PC-3 (cell line): ENCODE results near the gene TTC31. TPM values are rescaled to one million over a fixed set of nuclear protein-coding genes. Genes with fewer than 3 reads are reported as not detected.

Source experiments
- ATAC-seq: fragments of 200-7000 bp; cut with Tn5 transposase; 2 replicates; pipeline ENCODE4 v1.9.1; 2020; ENCODE audit warnings: mild to moderate bottlenecking, moderate library complexity
- BruUV-seq: library from RNA; stranded (reverse); fragments of 400-500 nt; replicated peaks from 2 replicates; lab custom pipeline; 2021; lab: Mats Ljungman, UMichigan
- CTCF ChIA-PET: fragments of 300-600 bp; sonication (Branson Sonifier 250); formaldehyde crosslinking; loops from one replicate; lab custom pipeline; 2022; ENCODE audit warnings: antibody characterized with exemption; lab: Charles Lee
- POLR2A ChIA-PET: fragments of 300-600 bp; sonication (Branson Sonifier 250); formaldehyde crosslinking; loops from one replicate; lab custom pipeline; 2022; ENCODE audit warnings: antibody characterized with exemption; ENCODE audit not compliant: unreplicated experiment; lab: Charles Lee
- DNase-seq: peaks from one replicate; pipeline ENCODE4 v3.0.0-alpha.2; 2015
- H2AFZ ChIP-seq: fragments of 300-600 bp; sonication (generic); 2 replicates; pipeline ENCODE4 v1.6.0; 2016; ENCODE audit warnings: antibody characterized with exemption, low read length
- H3F3A ChIP-seq: fragments of 300-600 bp; sonication (generic); one replicate; pipeline ENCODE4 v1.6.0; 2017; ENCODE audit warnings: antibody characterized with exemption, low read length, control low read depth, mild to moderate bottlenecking; ENCODE audit not compliant: unreplicated experiment
- H3K27ac ChIP-seq: fragments of 300-600 bp; sonication (generic); 2 replicates; pipeline ENCODE4 v1.5.1; 2016; ENCODE audit warnings: mild to moderate bottlenecking, low read length
- H3K27me3 ChIP-seq: fragments of 300-600 bp; sonication (generic); 2 replicates; pipeline ENCODE4 v1.6.1; 2016; ENCODE audit warnings: low read length, mixed read lengths
- H3K36me3 ChIP-seq: fragments of 300-600 bp; sonication (generic); 2 replicates; pipeline ENCODE4 v1.6.1; 2016; ENCODE audit warnings: low read depth, mixed run types, low read length, mixed read lengths
- H3K4me1 ChIP-seq: fragments of 300-600 bp; sonication (generic); 2 replicates; pipeline ENCODE4 v1.5.1; 2016; ENCODE audit warnings: low read length; ENCODE audit not compliant: insufficient read depth
- H3K4me2 ChIP-seq: fragments of 300-600 bp; sonication (generic); 2 replicates; pipeline ENCODE4 v1.6.0; 2016; ENCODE audit warnings: low read length
- H3K4me3 ChIP-seq: fragments of 300-600 bp; sonication (generic); 2 replicates; pipeline ENCODE4 v1.5.1; 2016; ENCODE audit warnings: mild to moderate bottlenecking, low read length, mixed read lengths
- H3K79me2 ChIP-seq: fragments of 300-600 bp; sonication (generic); 2 replicates; pipeline ENCODE4 v1.6.1; 2017; ENCODE audit warnings: low read length, mixed read lengths
- H3K9ac ChIP-seq: fragments of 300-600 bp; sonication (generic); 2 replicates; pipeline ENCODE4 v1.6.0; 2016; ENCODE audit warnings: mild to moderate bottlenecking, low read length
- H3K9me2 ChIP-seq: fragments of 300-600 bp; sonication (generic); replicated peaks from 2 replicates; pipeline ENCODE4 v1.6.1; 2016; ENCODE audit warnings: mixed run types, low read length, mixed read lengths
- H3K9me3 ChIP-seq: fragments of 300-600 bp; sonication (generic); 2 replicates; pipeline ENCODE4 v1.6.1; 2016; ENCODE audit warnings: low read length, mixed read lengths
- H4K20me1 ChIP-seq: fragments of 300-600 bp; sonication (generic); 2 replicates; pipeline ENCODE4 v1.6.1; 2016; ENCODE audit warnings: low read length, mixed read lengths
- EZH2 ChIP-seq: fragments of 300-600 bp; sonication (generic); IDR thresholded peaks from one replicate; pipeline ENCODE4 v1.6.1; 2017; ENCODE audit warnings: antibody characterized with exemption, mild to moderate bottlenecking, low read length; ENCODE audit not compliant: unreplicated experiment
- EZH2phosphoT487 ChIP-seq: fragments of 300-600 bp; sonication (generic); IDR thresholded peaks from 2 replicates; pipeline ENCODE4 v1.6.1; 2018; ENCODE audit warnings: mild to moderate bottlenecking, antibody characterized with exemption, low read length, borderline replicate concordance
- intact Hi-C: fragments of 100-400 bp; cut with micrococcal nuclease; formaldehyde crosslinking; loops from 2 replicates; pipeline ENCODE4 v1.9.0; 2023
- total RNA-seq: library from RNA; depleted of rRNA; stranded (reverse); fragments of >200 nt; gene quantifications from 2 replicates; pipeline ENCODE4 v1.2.3, GENCODE V29; 2014
- TF ChIP-seq, protein P1 (sequence below): fragments of 300-600 bp; sonication (generic); conservative IDR thresholded peaks from 2 replicates; pipeline ENCODE4 v1.5.1; 2017; ENCODE audit warnings: antibody characterized with exemption, low read depth, mild to moderate bottlenecking, low read length

The TTC31 gene
- total RNA-seq, 1 experiment from 2014 or later: 21.1 TPM

DNA sequence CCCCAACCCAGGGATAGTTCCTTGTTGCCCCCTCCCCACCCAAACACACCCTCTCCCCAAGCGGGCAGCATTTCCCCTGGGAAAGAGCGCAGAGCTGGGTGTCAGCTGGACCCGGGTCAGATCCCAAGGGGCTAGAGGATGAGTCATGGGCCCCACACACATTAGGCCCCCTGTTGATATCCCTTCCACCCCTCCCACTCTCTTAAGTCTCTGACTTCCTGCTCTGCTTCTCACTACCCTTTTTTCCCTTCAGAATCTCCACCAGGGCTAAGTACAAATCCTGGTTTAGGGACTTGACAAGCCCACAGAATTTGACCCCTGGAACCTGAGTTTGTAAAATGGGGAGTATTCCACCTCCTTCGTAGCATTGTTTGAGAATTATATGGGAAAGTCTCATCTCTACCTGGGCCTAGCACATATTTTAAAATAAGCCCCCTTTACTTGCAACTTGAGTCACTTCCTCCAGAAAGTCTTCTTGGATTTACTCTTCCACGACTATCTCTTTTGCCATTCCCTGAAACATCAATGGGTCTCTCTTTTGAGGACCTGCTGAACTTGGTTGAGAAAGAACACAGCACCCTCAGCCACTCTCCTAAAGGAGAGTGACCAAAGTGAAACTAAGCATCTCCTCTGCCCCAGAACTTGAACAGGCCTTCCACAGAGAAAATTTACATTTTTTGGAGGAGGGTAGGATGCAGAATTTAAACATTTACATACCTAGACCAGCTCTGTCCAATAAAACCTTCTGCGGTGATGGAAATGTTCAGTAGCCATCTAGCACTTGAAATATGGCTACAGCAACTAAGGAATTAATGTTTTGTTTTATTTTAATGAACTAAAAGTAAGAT lies 45.8 kb upstream of the TTC31 start:
- ChIA-PET POLR2A (no interaction called here), CTCF (no interaction called here)
- Histone ChIP-seq H3K4me2 (no peak overlapping the region), H3K27ac (no peak overlapping the region), H4K20me1 (peaks cover 30% of the 10 kb centered on the region), H3K4me1 (peaks cover 21% of the 10 kb centered on the region), H3K9me3 (no peaks in the 10 kb centered on the region), H2AFZ (no peak overlapping the region), H3K9me2 (no peaks in the 10 kb centered on the region), H3F3A (no peaks in the 10 kb centered on the region), H3K27me3 (no peaks in the 10 kb centered on the region), H3K36me3 (peaks cover 16% of the 10 kb centered on the region; the same call in 1 of the 2 replicates), H3K4me3 (no peak overlapping the region), H3K79me2 (peaks cover 89% of the 10 kb centered on the region), H3K9ac (no peak overlapping the region)
- ATAC-seq (no peak), DNase-seq (no peak)
- no TSS peak for BruUV-seq
- intact Hi-C loops: no loop called here
- TF ChIP-seq, protein P1, sequence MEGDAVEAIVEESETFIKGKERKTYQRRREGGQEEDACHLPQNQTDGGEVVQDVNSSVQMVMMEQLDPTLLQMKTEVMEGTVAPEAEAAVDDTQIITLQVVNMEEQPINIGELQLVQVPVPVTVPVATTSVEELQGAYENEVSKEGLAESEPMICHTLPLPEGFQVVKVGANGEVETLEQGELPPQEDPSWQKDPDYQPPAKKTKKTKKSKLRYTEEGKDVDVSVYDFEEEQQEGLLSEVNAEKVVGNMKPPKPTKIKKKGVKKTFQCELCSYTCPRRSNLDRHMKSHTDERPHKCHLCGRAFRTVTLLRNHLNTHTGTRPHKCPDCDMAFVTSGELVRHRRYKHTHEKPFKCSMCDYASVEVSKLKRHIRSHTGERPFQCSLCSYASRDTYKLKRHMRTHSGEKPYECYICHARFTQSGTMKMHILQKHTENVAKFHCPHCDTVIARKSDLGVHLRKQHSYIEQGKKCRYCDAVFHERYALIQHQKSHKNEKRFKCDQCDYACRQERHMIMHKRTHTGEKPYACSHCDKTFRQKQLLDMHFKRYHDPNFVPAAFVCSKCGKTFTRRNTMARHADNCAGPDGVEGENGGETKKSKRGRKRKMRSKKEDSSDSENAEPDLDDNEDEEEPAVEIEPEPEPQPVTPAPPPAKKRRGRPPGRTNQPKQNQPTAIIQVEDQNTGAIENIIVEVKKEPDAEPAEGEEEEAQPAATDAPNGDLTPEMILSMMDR: no peak
- TF ChIP-seq EZH2phosphoT487 (no peak), EZH2 (no peak)

DNA sequence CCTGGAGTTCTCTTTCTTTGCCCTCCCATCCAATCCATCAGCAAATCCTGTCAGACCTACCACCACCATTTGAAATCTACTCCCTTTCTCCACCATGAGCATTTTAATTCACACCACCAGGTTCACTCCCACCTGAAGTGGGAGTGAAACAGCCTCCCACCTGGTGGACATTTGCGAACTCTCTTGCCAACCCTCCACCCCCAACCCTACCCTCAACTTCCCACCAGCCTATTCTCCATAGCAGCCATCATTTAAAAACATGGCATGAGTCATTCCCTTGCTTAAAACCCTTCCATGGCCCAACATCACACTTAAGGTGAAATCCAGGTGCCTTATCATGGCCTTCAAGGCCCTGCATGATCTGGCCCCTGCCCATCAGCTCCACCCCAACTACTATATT lies 44.6 kb upstream of the TTC31 start:
- H3F3A ChIP-seq: no peaks in the 10 kb centered on the region
- H2AFZ ChIP-seq: no peak overlapping the region
- POLR2A ChIA-PET: no interaction called here
- DNase-seq (no peak), ATAC-seq (no peak)
- no peak overlapping the region for H3K4me3 ChIP-seq
- no TSS peak for BruUV-seq
- H3K9me3 ChIP-seq: no peaks in the 10 kb centered on the region
- H4K20me1 ChIP-seq: peaks cover 26% of the 10 kb centered on the region
- H3K4me1 ChIP-seq: peaks cover 26% of the 10 kb centered on the region
- H3K27me3 ChIP-seq: no peaks in the 10 kb centered on the region
- H3K9me2 ChIP-seq: no peaks in the 10 kb centered on the region
- H3K79me2 ChIP-seq: peaks cover 82% of the 10 kb centered on the region
- H3K4me2 ChIP-seq: peak overlapping the region; percentile 98; the same call in 1 of the 2 replicates
- CTCF ChIA-PET: no interaction called here
- TF ChIP-seq EZH2phosphoT487 (no peak), EZH2 (no peak)
- TF ChIP-seq, protein P1: no peak
- peaks cover 11% of the 10 kb centered on the region; the same call in 1 of the 2 replicates for H3K36me3 ChIP-seq
- intact Hi-C loops: no loop called here
- H3K9ac ChIP-seq: no peak overlapping the region
- H3K27ac ChIP-seq: no peak overlapping the region

GRCh38 chr2:74439373-74439772 lies 43.5 kb upstream of the TTC31 start:
- Histone ChIP-seq H3K9ac (peak overlapping the region; percentile 89), H4K20me1 (peaks cover 26% of the 10 kb centered on the region), H3K9me3 (no peaks in the 10 kb centered on the region), H3K36me3 (peaks cover 11% of the 10 kb centered on the region; the same call in 1 of the 2 replicates), H3K4me3 (peak overlapping the region; percentile 73), H3F3A (no peaks in the 10 kb centered on the region), H3K27me3 (no peaks in the 10 kb centered on the region), H3K4me2 (peak overlapping the region; percentile 98), H3K79me2 (peaks cover 74% of the 10 kb centered on the region), H3K4me1 (peaks cover 33% of the 10 kb centered on the region), H2AFZ (no peak overlapping the region), H3K27ac (no peak overlapping the region), H3K9me2 (no peaks in the 10 kb centered on the region)
- POLR2A ChIA-PET: no interaction called here
- no TSS peak for BruUV-seq
- intact Hi-C loops: no loop called here
- CTCF ChIA-PET: no interaction called here
- ATAC-seq: no peak
- TF ChIP-seq EZH2 (no peak), EZH2phosphoT487 (no peak)
- TF ChIP-seq, protein P1: no peak
- no peak for DNase-seq
